NCI-H2196 (cell line): ENCODE results near the gene TSPAN3.
A peak's percentile ranks its signal among the peaks of the same experiment; 100 is the strongest.

ENCODE experiments used
- DNase-seq: peaks from one replicate; lab custom pipeline; 2025; ENCODE audit not compliant: unreplicated experiment; lab: John Stamatoyannopoulos, UW

Gene TSPAN3

DNA sequence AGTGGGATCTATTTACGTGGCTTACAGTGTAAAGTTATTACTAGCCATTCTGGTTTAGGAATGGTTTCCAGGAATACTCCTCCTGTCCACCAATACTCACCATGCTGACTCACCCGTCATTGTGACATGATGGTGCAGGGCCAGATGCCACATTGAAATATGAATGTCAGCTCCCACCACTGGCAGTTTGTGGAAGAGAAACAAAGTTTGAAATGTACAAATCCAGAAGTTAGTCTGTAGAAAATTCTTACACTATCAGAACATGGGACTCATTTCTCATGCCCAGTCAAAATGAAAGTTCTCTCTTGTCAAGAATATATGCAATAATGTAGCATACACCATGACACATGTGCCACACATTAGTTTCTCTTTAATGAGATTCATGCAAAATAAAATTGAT is 14.4 kb upstream of the TSPAN3 start:
- no peak for DNase-seq

DNA sequence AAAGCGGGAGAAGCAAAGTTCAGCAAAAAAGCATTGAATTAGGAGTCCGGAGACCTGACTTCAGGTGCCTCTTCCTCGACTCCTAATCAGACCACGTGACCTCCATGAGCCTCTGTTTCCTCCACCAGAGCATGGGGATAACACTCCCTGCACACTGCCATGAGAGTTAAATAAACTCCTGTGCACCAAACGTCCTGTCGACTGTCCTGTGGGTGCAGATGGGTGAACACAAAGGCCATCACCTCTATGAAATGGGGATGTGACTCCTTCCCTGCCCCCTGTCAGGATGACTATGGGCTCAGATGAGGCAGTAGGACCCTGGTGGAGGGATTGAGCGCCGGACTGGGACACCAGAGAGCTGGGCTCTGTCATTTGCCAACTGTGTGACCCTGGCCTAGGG is 13.5 kb upstream of the TSPAN3 start:
- no peak for DNase-seq

DNA sequence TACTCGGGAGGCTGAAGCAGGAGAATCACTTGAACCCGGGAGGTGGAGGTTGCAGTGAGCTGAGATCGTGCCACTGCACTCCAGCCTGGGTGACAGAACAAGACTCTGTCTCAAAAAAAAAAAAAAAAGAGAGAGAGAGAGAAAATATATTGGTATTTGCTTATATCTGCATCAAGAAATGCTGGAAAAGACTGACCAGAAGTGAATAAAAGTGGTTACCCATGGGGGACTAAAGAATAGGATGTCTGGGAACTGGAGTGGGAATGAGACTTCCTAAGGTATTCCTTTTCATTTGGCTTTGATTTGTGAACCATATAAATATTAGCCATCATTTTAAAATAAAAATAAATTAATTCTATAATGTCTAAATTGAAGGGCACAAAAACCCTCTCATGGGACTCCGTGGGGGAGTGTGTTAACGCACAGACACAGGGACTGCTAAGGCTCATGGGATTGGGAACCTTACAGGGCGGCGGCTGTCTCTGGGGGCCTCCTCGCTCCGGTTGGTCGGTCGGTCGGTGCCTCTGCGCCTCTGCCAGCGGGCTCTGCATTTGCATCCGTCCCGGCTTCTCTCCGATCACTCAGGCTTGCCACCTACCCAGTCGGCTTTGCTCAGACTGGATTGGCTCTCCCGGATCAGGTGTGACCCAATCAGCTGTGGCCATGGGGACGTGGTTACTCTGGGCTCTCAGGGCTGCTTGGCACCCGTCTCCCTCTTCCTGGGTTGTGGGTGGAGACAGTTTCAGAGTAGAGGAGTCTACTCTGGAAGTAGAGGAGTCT is 12.7 kb upstream of the TSPAN3 start:
- DNase-seq, result peak; percentile 82

DNA sequence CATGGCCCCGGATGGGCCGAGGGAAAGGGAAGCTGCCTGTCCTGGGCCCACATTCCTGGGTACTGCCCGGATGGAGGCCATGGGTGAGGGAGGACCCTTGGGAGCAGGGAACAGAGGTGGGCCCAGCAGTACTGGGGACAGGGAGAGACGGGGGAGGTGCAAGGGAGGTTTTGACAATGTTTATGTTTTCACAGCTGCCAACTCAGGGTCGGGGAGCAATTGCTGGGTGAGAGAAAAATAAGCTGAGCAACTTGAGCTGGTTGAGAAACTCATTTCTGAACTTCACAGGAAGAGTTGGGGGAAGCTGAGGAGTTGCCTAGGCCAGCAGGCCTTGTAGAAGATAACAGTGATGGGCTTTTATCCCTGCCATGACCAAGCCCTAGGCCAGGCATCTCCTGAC is 11.1 kb upstream of the TSPAN3 start:
- no peak for DNase-seq

DNA sequence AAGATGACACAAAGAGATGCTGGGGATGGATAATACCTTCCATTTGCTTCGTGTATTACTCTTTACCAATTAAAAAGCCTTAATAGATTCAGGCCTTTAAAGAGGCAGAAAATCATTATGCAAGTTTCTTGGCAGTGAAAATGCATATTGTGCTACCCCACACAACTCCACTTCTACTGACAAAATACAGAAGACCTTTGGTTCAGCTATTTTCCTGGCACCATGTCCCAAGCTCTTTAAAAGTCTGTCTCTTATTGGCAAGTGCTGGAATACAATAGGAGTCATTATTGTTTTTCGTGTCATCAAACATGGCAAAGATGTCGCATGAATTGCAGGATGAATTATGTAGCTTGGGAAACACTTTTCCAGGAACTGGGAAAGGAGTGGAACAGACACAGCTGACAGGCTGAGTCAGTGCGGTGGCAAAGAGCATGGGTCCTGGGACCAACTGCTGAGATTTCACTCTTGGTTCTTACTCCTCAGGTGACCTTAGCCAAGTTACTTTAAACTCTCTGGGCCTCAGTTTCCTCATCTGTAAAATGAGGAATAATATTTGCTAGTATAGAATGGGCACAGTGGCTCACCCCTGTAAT is 5.5 kb upstream of the TSPAN3 start:
- DNase-seq, result no peak

DNA sequence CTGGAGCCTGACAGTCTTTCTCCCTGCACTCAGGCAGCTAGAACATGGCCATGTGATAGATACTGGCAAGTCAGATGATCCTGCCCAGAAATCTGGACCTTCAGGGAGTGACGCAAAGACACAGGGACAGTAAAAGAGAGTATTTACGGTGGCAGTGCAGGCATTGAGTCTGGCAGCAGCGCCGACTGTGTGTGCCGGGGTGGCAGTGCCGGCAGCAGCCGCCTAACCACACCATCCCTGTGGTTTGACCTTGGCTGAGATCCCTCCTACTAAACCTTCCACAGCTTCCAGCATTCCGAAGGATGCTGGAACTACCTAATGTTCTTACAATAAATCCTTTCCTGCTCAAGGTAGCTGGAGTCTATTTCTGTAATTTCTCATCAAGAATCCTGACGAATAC is 4.6 kb upstream of the TSPAN3 start:
- no peak for DNase-seq

DNA sequence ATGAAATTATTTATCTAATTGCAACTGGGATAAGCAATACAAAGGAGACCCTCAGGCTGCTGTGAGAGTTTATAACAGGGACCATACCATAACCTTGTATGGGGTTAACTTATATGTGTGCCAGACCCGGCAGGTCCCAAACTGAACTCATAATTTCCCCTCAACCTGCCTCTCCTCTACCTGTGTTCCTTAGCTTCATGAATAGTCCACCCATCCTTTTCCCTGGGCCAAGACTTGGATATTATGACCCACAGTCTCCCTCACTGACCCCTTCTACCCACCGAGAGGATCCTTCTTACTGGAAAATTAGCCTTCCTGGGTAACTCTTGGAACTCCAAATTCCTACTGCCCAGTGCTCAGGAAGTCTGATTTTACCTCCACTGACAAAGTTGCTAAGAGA is 3.4 kb upstream of the TSPAN3 start:
- DNase-seq, result no peak

DNA sequence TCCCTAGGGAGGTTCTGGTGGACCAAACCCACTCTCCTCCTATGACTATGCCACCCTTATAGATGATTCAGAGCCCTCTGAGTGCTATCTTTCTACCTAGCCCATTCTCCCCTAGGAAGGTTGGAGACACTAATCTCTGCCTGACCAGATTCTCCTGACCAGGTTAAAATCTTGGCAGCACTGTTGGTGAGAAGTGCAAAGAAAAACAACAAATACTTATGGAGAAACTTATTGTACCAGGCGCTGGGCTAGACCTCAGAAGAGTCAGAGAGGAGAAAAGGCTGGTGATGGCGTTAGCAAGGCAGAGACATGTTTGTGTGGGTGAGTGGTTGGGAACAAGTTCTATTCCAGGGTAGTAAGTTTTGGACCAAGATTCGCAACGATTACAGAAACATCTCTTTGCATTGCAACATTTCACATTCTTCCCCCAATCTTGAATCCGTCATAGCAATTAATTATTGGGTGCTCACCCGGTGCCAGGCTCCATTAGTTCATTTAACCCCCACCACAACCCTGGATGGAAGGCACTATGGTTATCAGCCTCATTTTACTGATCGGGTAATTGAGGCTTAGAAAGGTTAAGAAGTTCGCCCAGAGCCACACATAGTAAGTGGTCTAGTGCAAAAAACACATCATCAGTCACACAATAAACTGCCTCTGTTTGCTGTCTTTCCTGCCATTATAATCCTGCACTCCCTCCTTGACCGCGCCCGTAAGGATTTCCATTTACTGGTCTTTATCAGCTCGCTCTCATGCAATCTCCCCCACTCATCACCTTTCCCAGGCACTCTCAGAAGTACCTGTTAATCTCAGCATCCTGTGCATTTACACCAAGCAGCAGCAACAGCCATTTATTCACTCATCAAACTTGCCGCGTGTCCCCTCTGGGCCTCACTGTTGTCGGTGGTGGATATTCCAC is 655 bp upstream of the TSPAN3 start:
- no peak for DNase-seq

DNA sequence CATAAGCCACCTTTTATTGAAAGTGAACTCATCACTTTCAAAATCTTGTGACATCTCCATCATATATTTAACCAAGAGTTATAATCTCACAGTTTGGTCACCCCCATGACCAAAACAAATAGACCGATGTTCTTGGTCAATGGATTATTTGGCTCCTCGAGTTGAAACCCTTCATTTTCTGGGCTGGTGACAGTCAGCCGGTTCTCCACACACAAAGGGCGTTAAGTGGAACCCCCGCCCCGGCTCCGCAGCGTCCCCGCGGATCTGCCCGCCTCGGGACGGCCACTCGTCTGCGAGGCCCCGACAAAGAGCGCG is 772 bp downstream of the TSPAN3 start:
- no peak for DNase-seq

DNA sequence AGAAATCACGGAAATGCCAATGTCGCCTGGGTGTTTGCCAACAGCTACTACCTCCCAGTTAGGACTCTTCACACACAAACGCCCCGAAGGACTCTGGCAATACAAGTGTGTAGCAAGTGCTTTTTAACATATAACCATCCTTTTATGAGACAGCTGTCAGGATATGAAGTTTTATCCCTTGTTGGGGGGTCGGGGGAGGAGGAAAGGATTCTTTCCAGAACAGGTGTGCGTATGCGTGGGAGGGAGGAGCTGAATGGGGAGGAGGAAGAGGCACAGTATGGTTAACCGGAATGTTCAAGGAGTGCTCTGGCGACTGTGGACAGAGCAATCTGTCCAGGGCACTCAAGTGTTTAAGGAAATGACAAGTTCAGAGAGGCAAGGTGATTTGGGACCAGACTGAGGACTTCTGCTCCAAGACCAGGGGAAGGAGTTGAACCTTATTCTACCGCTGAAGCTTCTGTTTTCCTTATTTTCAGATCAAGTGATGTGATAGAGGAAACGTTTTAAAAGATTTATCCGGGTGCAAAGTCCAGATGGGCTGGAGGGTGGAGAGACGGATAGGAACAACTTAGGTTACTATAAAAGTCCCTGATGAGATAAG is 1.3 kb downstream of the TSPAN3 start:
- no peak for DNase-seq

DNA sequence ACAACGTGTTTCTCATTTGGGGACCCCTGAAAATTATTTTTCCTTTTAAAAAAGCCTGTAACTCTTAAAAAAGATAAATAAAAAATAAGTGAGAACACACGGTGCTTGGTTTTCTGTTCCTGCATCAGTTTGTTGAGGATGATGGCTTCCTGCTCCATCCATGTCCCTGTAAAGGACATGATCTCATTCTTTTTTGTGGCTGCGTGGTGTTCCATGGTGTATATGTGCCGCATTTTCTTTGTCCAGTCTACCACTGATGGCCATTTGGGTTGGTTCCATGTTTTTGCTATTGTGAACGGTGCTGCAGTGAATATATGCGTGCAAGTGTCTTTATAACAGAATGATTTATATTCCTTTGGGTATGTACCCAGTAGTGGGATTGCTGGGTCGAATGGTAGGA is 2.3 kb downstream of the TSPAN3 start:
- DNase-seq, result no peak

DNA sequence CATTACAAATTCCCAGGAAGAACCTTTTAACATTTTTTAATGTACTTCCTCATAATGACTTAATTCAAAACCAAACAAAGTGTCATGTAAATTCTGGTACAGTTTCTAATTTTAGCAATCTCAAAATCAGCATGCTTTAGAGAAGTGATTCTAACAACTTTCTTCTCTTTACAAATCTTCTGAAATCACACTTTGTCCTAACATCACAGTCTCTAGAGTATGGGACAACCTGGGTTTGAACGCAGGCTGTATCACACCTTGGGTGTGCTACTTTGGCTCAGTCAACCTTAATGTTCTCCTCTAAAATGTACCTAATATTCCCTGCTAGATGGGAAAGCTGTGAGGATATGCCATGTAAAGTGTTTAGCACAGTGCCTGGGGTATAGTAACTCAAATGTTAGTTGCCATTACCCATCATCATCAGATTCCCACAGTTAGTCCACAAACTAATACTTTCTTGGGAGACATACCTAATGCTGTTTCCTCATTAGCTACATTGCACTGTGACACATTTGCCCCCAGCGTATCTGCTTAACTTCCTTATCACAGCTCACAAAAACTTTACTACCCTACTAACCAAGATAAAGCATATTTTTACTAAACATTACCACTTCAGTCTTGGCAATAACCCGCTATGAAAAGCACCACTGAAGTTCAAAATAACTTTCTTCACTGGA is 3.1 kb downstream of the TSPAN3 start:
- DNase-seq, result no peak

DNA sequence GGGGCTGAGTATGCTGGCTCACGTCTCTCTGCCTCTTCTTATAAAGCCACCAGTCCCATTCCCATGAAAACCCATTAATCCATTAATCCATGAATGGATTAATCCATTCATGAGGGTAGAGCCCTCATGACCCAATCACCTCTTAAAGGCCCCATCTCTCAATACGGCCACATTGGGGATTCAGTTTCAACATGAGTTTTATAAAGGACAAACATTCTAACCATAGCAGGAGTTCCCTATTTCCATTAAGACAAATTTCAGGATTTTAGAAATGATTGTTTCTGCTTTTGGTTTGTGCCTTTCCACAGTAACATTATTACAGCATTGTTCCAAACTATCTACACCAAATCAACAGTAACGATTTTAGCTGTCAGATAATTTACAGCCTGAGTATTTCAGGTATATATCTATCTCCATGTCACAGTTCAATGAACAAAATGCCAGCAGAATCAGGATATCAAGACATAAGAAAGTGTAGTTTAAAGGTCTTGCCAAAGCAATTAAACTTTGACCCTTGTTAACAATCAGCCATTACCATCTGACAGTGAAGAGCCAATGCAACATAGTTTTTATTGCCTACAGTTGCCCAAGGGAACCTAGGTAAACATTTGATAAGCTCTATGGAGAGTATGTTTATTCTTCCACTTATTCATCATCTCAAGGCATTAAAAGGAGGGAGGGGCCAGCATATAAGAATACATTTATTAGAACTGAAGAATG is 3.8 kb downstream of the TSPAN3 start:
- DNase-seq, result no peak

DNA sequence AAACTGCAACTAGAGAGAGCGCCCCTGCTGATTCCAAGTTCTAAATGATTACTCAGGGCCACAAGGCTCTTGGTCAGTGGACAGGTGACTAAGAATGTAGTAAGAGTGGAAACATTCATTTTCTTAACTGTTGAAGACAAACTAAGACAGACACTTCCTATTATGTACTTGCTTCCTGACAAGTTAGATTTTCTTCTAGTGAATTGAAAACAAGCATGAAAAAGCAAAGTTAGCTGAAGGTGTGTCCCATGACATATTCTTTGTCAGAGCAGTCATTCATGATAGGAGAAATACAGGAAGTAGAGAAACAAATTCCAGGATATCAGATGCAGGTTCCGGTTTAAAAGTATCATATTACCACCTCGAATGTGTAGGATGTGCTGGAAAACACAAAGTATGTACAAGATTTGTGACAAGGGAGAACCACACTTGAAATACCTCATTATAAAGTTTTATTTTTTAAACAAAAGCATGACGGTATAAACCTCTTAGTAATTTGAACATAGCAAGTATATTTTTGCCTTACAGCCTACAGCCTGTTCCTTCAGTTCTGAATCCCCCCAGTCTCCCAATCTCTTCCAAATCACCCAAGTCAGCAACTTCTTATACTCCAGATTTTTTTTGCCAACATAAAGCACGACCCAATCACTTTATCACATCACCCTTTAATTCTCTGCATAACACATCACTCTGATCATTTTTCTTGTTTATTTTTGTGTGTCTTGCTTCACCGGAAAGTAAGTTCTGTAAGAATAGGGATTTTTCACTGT is 6.2 kb downstream of the TSPAN3 start:
- DNase-seq, result no peak

DNA sequence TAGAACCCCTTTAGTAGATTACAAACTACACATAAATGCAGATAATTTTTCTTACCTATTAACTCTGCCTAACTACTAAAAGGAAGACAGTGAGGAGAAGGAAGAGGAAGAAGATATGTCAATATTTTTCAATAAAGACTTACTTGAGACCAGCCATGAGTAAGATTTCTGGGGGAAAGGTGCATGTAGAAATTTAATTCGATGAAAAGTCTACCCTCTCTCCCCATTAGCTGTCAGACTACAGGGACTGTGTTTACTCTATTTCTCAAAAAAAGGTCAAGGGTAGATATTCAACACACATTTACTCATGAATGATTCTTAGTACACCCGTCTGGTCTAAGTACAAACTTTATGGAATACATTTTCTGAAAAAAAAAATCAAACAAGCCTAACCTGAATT is 6.8 kb downstream of the TSPAN3 start:
- DNase-seq, result no peak

DNA sequence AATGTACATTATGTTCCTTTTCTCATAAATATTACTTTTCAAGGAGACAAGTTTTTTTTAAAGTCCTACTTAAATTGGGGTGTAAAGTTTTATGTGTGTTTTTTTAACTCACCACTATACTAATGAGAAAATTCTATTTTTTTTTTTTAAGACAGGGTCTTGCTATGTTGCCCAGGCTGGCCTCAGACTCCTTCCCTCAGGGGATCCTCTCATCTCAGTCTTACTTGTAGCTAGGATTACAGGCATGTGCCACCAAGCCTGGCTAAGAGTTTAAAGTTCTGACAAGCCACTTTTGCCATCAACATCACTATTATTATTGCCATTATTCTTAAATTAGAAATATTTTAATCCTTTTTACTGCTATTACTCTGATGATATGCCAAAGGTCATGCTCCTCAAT is 7.7 kb downstream of the TSPAN3 start:
- DNase-seq, result no peak

DNA sequence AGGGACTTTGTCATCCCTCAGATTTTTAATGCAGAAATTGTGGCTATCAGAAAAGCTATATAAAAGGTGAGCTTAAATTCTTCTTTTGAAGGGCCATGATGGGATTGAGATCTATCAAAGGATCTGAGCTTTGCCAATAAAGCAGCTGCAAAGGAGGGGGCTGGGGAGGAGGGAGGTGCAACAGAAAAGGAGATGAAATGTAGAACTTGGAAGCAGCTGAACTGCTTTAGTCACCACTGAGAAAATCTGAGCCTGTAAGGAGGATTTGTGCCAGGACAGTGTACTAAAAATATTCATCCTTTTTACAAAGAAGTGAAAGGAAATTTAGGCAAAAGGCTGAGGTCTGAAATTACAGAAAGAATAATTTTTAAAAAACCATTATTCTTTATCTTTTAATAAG is 10.4 kb downstream of the TSPAN3 start:
- no peak for DNase-seq

DNA sequence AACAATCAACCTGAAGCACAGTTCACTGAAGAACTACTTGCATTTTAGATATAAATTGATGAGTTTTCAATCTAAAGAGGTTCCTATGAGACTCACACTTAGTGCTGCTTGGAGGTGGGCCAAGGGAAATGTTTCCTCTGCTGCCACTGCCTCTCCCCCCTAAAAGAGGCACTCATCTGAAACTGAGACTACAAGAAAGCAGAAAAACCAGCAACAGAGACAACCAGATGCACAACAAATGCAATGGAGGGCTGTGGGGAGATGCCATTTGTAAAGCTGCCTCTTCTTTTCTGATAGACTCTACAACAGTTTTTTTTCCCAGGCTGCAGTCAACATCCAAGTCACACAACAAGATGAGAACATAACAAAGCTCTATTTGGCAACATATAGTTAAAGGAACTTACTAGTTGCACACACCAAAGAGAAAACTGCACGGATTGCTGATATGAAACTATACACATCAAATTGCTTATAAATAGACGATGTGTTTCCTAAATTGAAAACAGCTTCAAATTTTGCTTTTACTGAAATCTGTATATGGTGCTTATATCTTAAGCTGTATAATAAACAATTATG is 11.0 kb downstream of the TSPAN3 start:
- DNase-seq, result no peak

DNA sequence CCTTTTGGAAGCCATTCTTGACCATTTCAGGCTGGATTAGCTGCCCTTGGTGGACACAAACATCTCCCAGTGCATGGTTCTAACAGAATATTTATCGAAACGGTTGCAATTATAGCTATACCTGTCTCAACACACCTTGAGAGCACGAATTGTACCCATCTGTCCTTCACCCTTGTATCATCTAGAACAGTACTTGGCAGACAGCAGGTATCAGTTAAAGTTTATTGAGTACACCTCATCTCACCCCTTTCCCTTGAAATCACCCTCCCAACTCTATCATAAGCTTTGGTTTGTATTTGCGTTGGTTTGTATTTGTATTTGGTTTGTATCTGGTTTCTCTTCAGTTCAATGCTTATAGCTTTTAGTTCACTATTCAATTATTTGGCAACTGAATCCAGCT is 12.4 kb downstream of the TSPAN3 start:
- DNase-seq, result no peak
